CD4-positive, alpha-beta T cell treated with Interleukin-4 for 4 hours (primary cell): ENCODE measurements around the gene FANCC.
"Not testable (repeated sequence)": the region's sequence is repeated elsewhere in the genome, so short reads cannot be mapped to it uniquely, and the experiment has no call there.

Experiments used
- DNase-seq: peaks from one replicate; pipeline ENCODE4 v3.0.0-alpha.2; 2020

Gene FANCC

GRCh38 chr9:95277509-95277908 is 40.0 kb downstream of the FANCC start:
- no peak for DNase-seq

DNA sequence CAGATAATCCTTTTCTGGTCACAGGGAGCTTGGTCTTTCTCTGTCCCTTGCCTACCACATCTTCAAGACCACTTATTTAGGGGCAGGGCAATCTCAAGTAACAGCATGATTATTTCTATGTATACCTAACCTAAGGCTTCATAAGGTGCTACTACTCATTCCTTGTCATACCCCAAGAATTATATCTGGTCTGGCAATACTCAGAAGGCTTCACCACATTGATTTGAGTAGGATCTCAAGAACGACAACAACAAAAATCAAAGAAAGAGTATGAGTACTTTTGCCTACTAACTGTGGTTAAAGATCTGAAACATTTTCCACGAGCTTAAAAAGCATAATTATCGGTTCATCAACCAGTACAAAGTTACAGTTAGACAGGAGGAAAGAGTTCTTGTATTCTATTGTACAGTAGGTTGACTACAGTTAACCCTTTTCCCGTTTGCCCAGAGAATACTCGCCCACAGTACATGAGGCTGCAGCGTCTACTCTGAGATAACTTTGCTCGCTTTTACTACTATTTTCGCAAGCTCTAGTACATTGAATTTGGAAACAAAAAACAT is 41.0 kb downstream of the FANCC start:
- DNase-seq: no peak

DNA sequence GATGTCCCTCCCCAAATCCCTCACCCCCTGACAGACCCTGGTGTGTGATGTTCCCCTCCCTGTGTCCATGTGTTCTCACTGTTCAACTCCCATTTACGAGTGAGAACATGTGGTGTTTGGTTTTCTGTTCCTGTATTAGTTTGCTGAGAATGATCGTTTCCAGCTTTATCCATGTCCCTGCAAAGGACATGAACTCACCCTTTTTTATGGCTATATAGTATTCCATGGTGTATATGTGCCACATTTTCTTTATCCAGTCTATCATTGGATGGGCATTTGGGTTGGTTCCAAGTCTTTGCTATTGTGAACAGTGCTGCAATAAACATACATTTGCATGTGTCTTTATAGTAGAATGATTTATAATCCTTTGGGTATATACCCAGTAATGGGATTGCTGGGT is 43.3 kb downstream of the FANCC start:
- DNase-seq: not testable (repeated sequence)

- DNase-seq: no peak
These were observed 44.0 kb downstream of the FANCC start for GRCh38 chr9:95273369-95274022.

DNA sequence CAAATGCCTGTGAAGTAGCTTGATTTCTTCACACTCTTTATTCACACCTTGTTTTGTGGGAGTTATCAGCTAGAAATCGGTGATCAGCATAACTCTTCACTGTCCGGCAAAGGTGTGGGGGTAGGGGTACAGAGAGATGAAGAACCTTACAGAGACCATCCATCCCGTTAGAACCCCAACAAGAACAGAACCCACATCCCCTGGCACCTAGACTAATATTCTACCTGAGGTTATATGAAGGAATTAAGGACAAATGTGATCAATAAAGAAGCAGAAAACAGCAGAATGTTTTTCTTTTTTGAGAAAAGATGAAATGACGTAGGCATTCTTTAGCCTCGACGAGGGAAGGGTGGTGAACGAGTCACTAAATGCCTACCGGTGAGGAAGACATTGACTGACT is 44.7 kb downstream of the FANCC start:
- no peak for DNase-seq

DNA sequence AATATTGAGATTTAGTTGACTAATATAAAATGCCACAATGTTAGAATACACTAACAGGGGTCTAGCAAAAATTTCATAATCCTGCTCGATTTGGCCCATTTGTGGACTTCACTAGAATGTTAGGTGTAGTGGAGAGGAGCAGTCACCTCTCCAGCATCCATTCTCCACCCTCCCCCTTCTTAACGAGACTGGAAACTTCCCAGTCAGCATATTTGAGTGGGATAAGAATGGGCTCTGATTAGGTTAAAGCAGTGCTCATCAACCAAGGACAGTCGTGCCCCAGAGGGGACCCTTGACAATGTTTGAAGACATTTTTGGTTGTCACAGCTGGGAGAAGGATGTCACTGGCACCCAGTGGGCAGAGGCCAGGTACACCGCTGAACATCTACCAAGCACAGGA is 46.7 kb downstream of the FANCC start:
- no peak for DNase-seq

DNA sequence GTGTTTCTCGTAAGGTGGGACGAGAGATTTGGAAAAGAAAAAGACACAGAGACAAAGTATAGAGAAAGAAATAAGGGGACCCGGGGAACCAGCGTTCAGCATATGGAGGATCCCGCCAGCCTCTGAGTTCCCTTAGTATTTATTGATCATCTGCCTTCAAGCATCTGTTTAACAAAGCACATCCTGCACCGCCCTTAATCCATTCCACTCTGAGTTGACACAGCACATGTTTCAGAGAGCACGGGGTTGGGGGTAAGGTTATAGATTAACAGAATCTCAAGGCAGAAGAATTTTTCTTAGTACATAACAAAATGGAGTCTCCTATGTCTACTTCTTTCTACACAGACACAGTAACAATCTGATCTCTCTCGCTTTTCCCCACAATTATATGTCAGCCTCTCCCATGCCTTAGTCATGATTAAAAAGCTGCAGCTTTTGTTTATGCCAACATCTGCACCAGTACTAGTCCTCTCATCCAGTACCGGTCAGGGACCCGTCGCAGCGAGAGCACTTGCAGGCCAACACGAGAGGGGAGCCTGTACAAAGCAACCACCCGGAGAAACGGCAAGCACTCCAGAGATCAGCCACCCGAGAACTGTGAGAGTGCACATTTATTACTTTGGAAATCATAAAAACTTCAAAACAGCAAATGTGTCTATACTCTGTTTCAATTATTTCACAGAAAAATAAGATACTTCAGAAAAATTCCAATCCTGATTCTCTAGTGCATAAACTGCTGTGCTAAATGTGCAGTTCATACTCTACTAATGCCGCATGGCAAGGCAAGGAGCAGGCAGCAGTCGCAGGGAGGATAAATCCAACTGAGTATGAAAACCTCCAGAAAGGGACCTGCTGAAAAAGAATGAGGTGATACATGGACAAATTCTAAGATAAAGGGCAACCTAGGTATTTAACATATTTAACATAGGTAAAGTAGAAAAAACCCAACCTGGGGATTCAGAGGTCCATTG is 47.4 kb downstream of the FANCC start:
- not testable (repeated sequence) for DNase-seq

GRCh38 chr9:95268681-95269080 is 48.8 kb downstream of the FANCC start:
- no peak for DNase-seq

- no peak for DNase-seq
These were observed 50.9 kb downstream of the FANCC start for GRCh38 chr9:95266649-95267048.

GRCh38 chr9:95265960-95266359 is 51.5 kb downstream of the FANCC start:
- DNase-seq: no peak

- no peak for DNase-seq
These were observed 52.4 kb downstream of the FANCC start for GRCh38 chr9:95264954-95265615.

DNA sequence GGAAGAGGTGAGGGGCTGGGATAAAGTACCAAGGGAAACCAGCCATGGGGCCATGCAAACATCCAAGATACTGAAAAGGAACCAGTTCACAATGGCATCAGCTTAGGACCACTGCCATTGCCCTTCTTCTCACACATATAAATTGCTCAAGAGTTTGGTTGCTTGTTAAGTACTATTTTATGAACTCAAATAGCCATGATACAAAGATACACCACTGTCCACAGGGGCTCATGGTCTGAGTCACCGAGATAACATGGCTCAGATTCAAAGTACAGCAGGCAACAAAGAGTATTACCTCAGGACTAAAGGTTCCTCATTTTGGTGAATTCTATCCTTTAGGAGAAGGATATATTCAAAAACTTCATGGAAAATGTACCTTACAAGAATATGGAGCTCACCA is 55.6 kb downstream of the FANCC start:
- DNase-seq: no peak

DNA sequence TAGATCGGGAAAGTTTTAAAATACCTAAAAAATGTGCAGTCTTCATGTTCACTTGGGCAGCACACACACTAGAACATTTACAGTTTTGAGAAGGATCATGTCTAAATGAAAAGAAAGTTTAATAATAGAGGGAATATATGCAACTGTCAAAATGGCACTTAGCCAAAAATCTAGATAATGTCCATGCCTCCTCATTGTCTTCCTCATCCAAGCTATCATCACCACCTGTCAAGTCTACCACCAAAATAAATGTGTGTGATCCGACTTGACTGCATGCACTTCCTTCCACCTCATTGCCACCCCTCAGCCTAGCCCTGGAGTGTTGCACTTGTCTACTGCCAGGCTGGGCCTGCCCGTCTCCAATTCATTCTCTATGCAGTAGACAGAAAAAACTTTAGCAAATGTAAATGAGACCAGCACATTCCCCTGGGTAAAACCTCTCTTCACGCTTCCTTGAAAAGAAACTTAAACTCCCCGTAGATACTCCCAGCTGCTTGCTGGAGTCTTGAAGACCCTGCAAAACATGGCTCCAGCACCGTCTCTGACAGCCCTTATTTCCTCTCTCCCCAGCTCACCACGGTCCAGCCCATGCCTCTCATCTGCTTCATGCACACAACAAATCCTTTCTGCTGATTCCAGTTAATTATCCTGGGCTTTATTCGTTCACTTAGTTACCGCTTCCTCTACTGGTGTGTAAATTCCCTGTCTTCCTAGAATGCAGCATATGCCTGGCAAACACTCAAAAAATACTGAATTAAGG is 66.9 kb downstream of the FANCC start:
- no peak for DNase-seq

DNA sequence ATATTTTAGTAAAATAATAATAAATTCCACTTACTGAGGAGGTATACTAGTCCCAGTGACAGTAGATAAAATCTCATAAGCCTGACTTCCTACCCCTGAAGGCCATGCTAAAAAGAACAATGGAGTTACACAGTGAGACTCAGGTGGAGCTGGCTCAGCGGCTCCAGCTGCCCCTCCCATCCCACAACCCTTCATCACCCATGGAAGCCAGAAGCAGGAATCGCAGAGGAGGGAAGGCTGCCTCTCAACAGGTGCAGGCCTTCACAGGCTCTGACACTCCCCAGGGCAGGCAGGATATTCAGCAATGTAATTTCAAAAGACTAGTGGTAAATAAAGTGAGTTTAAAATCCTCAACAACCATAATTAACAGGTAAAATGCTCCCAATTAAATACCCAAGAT is 67.5 kb downstream of the FANCC start:
- no peak for DNase-seq

- DNase-seq: no peak
These were observed 71.0 kb downstream of the FANCC start for GRCh38 chr9:95246547-95246946.

- DNase-seq: no peak
These were observed 74.9 kb downstream of the FANCC start for GRCh38 chr9:95242613-95243012.

- DNase-seq: no peak
These were observed 78.4 kb downstream of the FANCC start for GRCh38 chr9:95239071-95239470.

DNA sequence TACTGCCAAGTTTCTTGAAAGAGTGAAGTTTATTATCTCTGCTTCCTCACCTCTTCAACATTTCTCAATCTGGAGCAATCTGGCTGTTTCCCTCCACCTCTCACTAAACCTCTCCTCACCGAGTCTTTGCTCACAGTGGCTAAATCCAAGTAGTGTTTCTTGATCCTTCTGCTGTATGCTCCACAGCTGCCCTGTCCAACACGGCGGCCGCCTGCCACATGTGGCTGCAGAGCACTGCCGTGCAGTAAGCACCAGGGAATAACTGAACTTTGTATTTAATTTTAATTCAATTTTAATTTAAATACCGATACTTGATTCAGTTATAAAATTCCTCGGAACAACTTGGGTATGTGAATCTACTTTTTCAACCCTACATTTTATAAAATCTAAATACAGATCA is 80.2 kb downstream of the FANCC start:
- DNase-seq: no peak

GRCh38 chr9:95230046-95230445 is 87.5 kb downstream of the FANCC start:
- DNase-seq: no peak

GRCh38 chr9:95229230-95229915 is 88.1 kb downstream of the FANCC start:
- no peak for DNase-seq

DNA sequence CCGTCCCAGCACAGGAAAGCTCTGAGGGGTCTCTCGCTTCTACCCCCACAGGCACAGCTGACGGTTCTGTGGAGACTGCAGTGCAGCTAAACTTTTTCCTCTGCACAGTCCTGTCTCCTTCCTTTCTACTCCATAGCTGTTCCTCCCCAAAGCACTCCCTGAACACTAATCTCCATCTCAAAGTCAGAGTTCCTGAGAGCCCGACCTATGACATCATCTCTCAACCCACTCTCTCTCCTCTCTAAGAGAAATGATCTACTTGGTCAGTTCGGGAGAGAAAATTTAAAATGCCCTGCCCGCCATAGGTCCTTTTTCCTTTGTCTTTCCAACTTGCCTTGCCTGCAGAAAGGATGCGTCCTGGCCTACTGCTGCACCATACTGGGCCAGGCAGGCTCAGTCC is 90.6 kb downstream of the FANCC start:
- no peak for DNase-seq

DNA sequence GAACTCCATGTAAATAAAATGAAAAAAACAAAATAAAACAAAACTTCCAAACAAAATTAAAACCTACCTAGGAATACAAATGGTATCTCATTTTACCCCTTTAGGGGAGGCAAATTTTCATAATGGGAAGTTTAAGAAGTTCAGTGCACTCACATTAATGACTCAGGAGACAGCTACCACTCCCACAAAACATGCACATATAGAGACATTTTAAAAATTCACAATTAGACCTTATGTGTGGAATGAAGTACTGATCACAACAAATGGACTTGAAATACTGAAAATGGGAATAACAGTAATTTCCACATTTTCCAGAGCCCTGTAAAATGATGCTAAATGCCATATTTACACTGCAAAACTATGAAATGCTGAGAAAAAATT is 91.8 kb downstream of the FANCC start:
- DNase-seq: no peak
